GM13977 (cell line): ENCODE data around the gene CUX1.

Experiments used
- DNase-seq: peaks from one replicate; pipeline ENCODE4 v3.0.0; 2012; ENCODE audit warnings: low spot score
- CTCF ChIP-seq: IDR thresholded peaks from 2 replicates; pipeline ENCODE4 v1.5.1; 2012; ENCODE audit warnings: mild to moderate bottlenecking, control low read depth; ENCODE audit not compliant: insufficient read depth; ENCODE audit errors: extremely low read depth, missing control alignments
- in situ Hi-C: fragments of 300-500 bp; cut with MboI; formaldehyde crosslinking; loops from one replicate; pipeline ENCODE4 v1.12.0; 2022; ENCODE audit warnings: low sequenced_read_pairs, low pct_unique_long_range_greater_than_20kb, mixed read lengths, inconsistent platforms; ENCODE audit not compliant: unreplicated experiment

CUX1 gene

GRCh38 chr7:102075553-102076135, 258.2 kb downstream of the CUX1 start:
- DNase-seq, result no peak
- in situ Hi-C loops, result no loop called here
- TF ChIP-seq CTCF, result no peak

GRCh38 chr7:102077081-102077480, 259.7 kb downstream of the CUX1 start:
- no peak for TF ChIP-seq CTCF
- in situ Hi-C loops, result no loop called here
- DNase-seq, result no peak

- DNase-seq, result no peak
- in situ Hi-C loops, result no loop called here
- TF ChIP-seq CTCF, result no peak
These were observed 262.0 kb downstream of the CUX1 start for GRCh38 chr7:102079140-102080018.

GRCh38 chr7:102080019-102080433, 262.6 kb downstream of the CUX1 start:
- TF ChIP-seq CTCF, result no peak
- in situ Hi-C loops, result no loop called here
- no peak for DNase-seq

GRCh38 chr7:102080434-102081243, 263.2 kb downstream of the CUX1 start:
- no peak for TF ChIP-seq CTCF
- no peak for DNase-seq
- in situ Hi-C loops, result no loop called here

GRCh38 chr7:102081244-102081627, 263.8 kb downstream of the CUX1 start:
- DNase-seq, result no peak
- TF ChIP-seq CTCF, result no peak
- in situ Hi-C loops, result no loop called here
